ENCODE results near the gene SPATA9. TPM values are rescaled to one million over a fixed set of nuclear protein-coding genes. Genes with fewer than 3 reads are reported as not detected.

The SPATA9 gene
- total RNA-seq, 1 donor from 2014 or later = not detected

- H3K9me3 ChIP-seq = no peaks in the 10 kb centered on the region
- no peaks in the 10 kb centered on the region for H3K36me3 ChIP-seq
- H3K4me1 ChIP-seq = peaks cover 0 to 4% of the 10 kb centered on the region in 2 donors
- DNase-seq (ENCODE audit: low spot score in 2 of 2) = peak in 1 of 2 donors; percentile 72
- H3K27me3 ChIP-seq = no peaks in the 10 kb centered on the region
- H3K27ac ChIP-seq = peak overlapping the region; percentile 76 to 91
- intact Hi-C loops (cut with DNase I) = loop anchor here (5.0 to 10.0 kb wide), 7 partner anchors 90 to 1290 kb away; partner anchors contain the start of genes ARSK, CAST, ERAP1 and LNPEP
- no peak overlapping the region for H3K4me3 ChIP-seq
- peak; percentile 61 to 70 (median 65) for TF ChIP-seq CTCF (IDR thresholded peaks at IDR 0.05)
Observed at GRCh38 chr5:95644351-95645042, 38.3 kb downstream of the SPATA9 start.

GRCh38 chr5:95643152-95643551 lies 39.6 kb downstream of the SPATA9 start:
- Histone ChIP-seq H3K9me3 (no peaks in the 10 kb centered on the region), H3K36me3 (no peaks in the 10 kb centered on the region), H3K27me3 (no peaks in the 10 kb centered on the region), H3K27ac (no peak overlapping the region), H3K4me1 (peaks cover 0 to 4% of the 10 kb centered on the region in 2 donors), H3K4me3 (no peak overlapping the region)
- TF ChIP-seq CTCF (IDR thresholded peaks at IDR 0.05) = no peak
- intact Hi-C loops (cut with DNase I) = loop anchor here (5.0 to 10.0 kb wide), 3 partner anchors 88 to 1292 kb away; partner anchors contain the start of genes ARSK, LNPEP and SKIC3
- no peak for DNase-seq (ENCODE audit: low spot score in 2 of 2)

DNA sequence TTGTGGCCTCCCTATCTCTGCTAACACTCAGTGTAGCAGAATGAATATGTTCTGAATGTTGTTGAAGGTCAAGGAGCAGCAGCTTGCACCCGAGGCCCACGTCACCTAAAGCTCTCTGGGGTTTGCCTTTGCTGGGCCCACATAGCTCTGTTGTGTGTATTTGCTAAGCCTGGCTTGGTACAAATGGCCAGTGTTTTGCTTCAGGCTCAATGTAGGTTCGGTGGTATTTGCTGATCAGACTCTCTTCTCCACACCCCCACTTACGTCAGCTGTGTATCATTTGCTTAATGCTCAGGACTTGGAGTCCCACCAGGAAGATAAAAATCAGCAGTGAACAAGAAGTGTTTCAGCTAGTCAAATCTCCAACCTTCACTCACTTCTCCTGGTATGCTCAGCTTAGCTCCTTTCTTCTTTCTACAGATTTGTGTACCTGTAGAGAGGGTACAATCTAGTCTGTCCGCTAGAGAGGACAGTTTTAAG lies 41.0 kb downstream of the SPATA9 start:
- Histone ChIP-seq H3K4me3 (no peak overlapping the region), H3K36me3 (no peaks in the 10 kb centered on the region), H3K27ac (peak overlapping the region; percentile 3 to 44), H3K4me1 (no peaks in the 10 kb centered on the region), H3K9me3 (no peaks in the 10 kb centered on the region), H3K27me3 (no peaks in the 10 kb centered on the region)
- peak in 1 of 2 donors; percentile 67 for DNase-seq (ENCODE audit: low spot score in 2 of 2)
- intact Hi-C loops (cut with DNase I) = loop anchor here (5.0 to 10.0 kb wide), 3 partner anchors 87 to 1293 kb away; partner anchors contain the start of genes ARSK, LNPEP and SKIC3
- TF ChIP-seq CTCF (IDR thresholded peaks at IDR 0.05) = no peak

GRCh38 chr5:95638632-95639031 lies 44.2 kb downstream of the SPATA9 start:
- Histone ChIP-seq H3K9me3 (no peaks in the 10 kb centered on the region), H3K4me3 (no peak overlapping the region), H3K27ac (no peak overlapping the region), H3K4me1 (no peaks in the 10 kb centered on the region), H3K36me3 (no peaks in the 10 kb centered on the region), H3K27me3 (no peaks in the 10 kb centered on the region)
- DNase-seq (ENCODE audit: low spot score in 2 of 2) = no peak
- intact Hi-C loops (cut with DNase I) = no loop called here
- TF ChIP-seq CTCF (IDR thresholded peaks at IDR 0.05) = no peak

DNA sequence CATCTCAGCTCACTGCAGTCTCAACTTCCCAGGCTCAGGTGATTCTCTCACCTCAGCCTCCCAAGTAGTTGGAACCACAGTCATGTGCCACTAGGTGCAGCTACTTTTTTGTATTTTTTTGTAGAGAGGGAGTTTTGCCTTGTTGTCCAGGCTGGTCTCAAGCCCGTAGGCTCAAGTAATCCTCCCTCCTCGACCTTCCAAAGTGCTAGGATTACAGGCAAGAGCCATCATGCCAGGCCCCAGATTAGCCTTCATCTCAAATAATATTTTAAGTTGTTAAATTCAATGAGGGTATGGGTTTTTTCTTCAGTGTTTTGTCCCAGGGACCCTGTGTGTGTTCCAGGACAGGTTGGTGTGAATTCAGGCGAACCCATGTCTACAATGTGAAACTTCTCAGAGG lies 48.7 kb downstream of the SPATA9 start:
- intact Hi-C loops (cut with DNase I) = no loop called here
- Histone ChIP-seq H3K36me3 (no peaks in the 10 kb centered on the region), H3K27ac (no peak overlapping the region), H3K4me1 (no peaks in the 10 kb centered on the region), H3K27me3 (no peaks in the 10 kb centered on the region), H3K4me3 (no peak overlapping the region), H3K9me3 (no peaks in the 10 kb centered on the region)
- TF ChIP-seq CTCF (IDR thresholded peaks at IDR 0.05) = no peak
- DNase-seq (ENCODE audit: low spot score in 2 of 2) = no peak
